Measurements from ENCODE around the gene ANKS1B.
"Not testable (repeated sequence)": the region's sequence is repeated elsewhere in the genome, so short reads cannot be mapped to it uniquely, and the experiment has no call there.

The ANKS1B gene

DNA sequence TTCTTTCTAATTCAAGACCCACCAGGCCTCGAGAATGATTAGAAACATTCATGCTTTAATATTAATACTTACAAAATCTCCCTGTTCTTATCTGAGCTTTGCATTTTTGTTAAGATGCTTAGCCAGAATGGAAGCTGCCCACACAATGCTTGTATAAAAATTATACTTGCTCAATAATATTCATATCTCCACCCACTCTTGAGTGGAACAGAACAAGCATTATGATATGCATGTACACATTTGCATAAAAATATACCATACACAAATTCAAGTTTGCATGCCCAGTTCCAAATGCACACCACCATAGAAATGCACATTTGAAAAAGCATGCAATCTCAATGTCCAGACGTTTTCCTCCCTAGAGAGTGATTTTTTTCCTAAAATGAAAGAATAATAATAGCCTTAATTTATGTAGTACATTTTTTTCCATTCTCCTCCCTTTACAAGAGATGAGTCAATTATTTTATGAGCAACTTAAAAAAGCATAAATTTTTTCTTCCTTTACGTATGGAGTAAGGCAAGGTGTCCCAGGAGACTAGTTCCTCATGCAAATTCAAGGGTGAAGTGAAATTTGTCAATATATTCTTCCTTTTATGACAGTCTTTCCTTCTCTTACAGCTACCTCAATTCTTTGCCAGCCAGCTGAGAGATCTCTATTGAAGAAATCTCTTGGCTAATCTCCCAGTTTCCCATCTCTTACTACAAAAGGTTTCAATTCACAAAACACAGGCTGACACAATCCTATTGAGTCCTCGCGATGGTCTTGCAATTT is 650.3 kb downstream of the ANKS1B start:
- H3K4me3 ChIP-seq (ENCODE audit: control insufficient read depth, low read depth, low read length), result no peak overlapping the region
- peak; percentile 1 for DNase-seq (ENCODE audit: low read depth)

DNA sequence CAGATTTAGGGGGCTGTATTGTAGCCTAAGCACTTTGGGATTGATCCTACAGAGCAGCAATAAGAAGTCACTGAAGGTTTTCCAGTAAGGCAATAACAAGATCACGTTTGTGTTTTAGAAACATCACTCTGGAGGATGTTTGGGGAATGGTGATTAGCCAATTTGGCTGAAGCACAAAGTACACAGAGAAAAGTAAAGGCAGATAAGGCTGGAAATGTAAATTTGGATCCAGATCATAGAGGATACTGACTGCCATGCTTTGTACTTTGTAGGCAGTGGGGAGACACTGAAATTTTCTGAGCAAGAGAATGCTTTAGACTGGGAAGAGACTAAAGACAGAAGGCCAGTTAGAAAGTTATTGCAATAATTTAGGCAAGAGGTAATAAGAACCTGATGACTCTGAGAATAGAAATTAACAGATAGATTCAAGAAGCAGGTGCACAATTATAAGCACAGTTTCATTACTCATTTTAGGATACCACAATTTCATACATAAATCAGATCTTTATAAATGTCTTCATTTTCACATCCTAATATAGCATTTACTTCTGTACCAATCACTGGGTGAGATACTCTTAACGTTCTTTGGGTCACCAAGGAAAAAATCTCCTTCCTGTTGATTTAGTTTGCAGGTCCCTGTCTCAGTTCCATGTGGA is 651.7 kb downstream of the ANKS1B start:
- TF ChIP-seq, protein P1, sequence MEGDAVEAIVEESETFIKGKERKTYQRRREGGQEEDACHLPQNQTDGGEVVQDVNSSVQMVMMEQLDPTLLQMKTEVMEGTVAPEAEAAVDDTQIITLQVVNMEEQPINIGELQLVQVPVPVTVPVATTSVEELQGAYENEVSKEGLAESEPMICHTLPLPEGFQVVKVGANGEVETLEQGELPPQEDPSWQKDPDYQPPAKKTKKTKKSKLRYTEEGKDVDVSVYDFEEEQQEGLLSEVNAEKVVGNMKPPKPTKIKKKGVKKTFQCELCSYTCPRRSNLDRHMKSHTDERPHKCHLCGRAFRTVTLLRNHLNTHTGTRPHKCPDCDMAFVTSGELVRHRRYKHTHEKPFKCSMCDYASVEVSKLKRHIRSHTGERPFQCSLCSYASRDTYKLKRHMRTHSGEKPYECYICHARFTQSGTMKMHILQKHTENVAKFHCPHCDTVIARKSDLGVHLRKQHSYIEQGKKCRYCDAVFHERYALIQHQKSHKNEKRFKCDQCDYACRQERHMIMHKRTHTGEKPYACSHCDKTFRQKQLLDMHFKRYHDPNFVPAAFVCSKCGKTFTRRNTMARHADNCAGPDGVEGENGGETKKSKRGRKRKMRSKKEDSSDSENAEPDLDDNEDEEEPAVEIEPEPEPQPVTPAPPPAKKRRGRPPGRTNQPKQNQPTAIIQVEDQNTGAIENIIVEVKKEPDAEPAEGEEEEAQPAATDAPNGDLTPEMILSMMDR (conservative IDR thresholded peaks at IDR 0.05; ENCODE audit: control insufficient read depth, insufficient read depth, low read depth, low read length), result no peak
- H3K4me3 ChIP-seq (ENCODE audit: control insufficient read depth, low read depth, low read length), result no peak overlapping the region
- DNase-seq (ENCODE audit: low read depth), result no peak

More for the DNA sequence above, 650.3 kb downstream of the ANKS1B start:
- TF ChIP-seq, protein P1 (conservative IDR thresholded peaks at IDR 0.05; ENCODE audit: control insufficient read depth, insufficient read depth, low read depth, low read length), result no peak

DNA sequence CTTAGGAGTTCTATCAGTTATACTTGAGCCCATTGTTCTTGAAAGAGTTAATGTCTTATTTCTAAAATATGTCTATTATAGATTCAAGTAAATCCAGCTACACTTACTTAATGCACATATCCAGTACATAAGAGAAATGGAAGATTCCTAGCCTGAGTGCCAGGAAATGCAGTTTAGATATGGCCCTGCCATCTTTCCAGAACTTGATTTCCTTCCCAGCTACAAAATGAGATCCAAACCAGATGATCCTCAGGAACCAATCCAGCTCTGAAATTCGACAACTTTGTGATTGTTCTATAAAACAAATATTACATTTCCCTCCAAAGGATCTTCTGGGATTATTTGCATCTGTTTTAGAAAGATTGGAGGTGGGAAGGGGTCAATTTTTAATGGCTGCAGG is 654.5 kb downstream of the ANKS1B start:
- H3K4me3 ChIP-seq (ENCODE audit: control insufficient read depth, low read depth, low read length), result no peak overlapping the region
- TF ChIP-seq, protein P1 (conservative IDR thresholded peaks at IDR 0.05; ENCODE audit: control insufficient read depth, insufficient read depth, low read depth, low read length), result no peak
- no peak for DNase-seq (ENCODE audit: low read depth)

DNA sequence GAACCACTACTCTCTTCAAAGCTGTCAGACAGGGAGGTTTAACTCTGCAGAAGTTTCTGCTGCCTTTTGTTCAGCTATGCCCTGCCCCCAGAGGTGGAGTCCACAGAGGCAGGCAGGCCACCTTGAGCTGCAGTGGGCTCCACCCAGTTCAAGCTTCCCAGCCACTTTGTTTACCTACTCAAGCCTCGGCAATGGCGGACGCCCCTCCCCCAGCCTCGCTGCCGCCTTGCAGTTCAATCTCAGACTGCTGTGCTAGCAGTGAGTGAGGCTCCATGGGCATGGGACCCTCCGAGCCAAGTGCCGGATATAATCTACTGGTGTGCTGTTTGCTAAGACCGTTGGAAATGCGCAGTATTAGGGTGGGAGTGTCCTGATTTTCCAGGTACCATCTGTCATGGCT is 663.5 kb downstream of the ANKS1B start:
- not testable (repeated sequence) for H3K4me3 ChIP-seq (ENCODE audit: control insufficient read depth, low read depth, low read length); DNase-seq (ENCODE audit: low read depth)

DNA sequence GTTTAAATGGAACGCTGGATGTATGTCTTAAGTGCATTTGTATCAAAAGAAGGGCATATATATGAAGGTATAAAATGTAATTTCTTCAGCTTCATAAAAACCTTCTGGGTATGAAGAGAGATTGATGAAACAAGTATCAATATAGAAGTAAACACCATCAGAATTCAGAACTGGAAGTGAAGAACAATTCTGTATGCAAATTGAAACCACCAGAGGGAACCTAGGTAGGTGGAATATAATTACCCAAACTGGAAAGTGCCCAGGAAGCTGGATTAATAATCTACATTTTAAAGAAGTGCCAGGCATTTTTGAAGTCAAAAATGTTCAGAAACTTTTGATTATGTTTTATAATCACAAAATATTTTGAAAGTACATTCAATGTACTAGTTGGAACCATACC is 673.4 kb downstream of the ANKS1B start:
- DNase-seq (ENCODE audit: low read depth), result no peak
- TF ChIP-seq, protein P1 (conservative IDR thresholded peaks at IDR 0.05; ENCODE audit: control insufficient read depth, insufficient read depth, low read depth, low read length), result no peak
- no peak overlapping the region for H3K4me3 ChIP-seq (ENCODE audit: control insufficient read depth, low read depth, low read length)

DNA sequence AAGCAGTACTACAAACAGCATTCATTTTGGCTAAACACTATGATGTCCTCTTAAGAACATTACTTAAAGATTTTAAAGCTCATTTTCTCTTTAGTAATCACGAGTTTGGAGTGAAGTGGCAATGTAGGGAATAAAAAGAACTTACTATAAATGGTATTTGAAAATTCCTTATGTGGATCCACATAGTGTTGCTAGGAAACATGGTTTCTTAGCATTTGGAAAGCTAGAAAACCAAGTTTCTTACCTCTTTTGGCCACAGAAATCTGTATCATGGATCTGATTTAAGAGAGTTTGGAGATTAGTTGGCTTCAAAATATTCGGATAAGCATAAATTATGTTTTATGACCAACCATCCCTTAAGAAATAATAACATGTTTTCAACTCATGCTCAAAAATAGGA is 674.9 kb downstream of the ANKS1B start:
- H3K4me3 ChIP-seq (ENCODE audit: control insufficient read depth, low read depth, low read length), result no peak overlapping the region
- no peak for DNase-seq (ENCODE audit: low read depth)
- TF ChIP-seq, protein P1 (conservative IDR thresholded peaks at IDR 0.05; ENCODE audit: control insufficient read depth, insufficient read depth, low read depth, low read length), result no peak

DNA sequence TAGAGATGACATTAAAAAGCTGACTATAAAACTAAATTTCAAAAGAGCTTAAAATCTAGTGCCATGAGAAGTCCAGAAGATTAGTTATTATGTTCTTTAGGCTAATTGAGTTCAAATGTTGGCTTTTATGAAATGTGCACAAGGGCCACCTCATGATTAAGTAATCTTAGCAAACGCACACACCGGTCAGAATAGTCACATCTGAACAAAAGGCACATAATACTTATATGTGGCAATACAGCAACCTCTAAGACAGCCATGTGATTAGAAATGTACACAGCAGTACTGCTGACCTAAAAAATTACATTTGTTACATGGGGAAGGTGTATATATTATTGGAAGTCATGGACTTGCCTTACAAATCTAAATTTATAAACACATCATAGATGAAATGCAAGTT is 681.9 kb downstream of the ANKS1B start:
- H3K4me3 ChIP-seq (ENCODE audit: control insufficient read depth, low read depth, low read length), result no peak overlapping the region
- DNase-seq (ENCODE audit: low read depth), result no peak
- TF ChIP-seq, protein P1 (conservative IDR thresholded peaks at IDR 0.05; ENCODE audit: control insufficient read depth, insufficient read depth, low read depth, low read length), result no peak

Data from fibroblast of mammary gland (primary cell).